ENCODE data around the gene ADAP1.

The ADAP1 gene

GRCh38 chr7:923108-924041 is 31.1 kb downstream of the ADAP1 start:
- CTCF ChIA-PET, result interaction anchor here (0.7 to 0.9 kb wide), 2 partner anchors 16 to 117 kb away, joined by 3 read pairs; no protein-coding TSS in a partner anchor
- no peaks in the 10 kb centered on the region for H3K36me3 ChIP-seq (ENCODE audit: control insufficient read depth in 2 of 2, insufficient read depth in 1 of 2, low read length in 2 of 2)
- H3K4me1 ChIP-seq (ENCODE audit: control insufficient read depth, insufficient read depth, low read length), result no peaks in the 10 kb centered on the region
- no peak for TF ChIP-seq ZNF391 (tag by site-specific recombination; IDR thresholded peaks at IDR 0.05; ENCODE audit: borderline replicate concordance, low read depth)
- TF ChIP-seq ZNF184 (tag by site-specific recombination; IDR thresholded peaks at IDR 0.05), result no peak
- no peak for TF ChIP-seq KLF16 (tag by site-specific recombination; IDR thresholded peaks at IDR 0.05)
- no peak for TF ChIP-seq ZNF837 (tag by site-specific recombination; IDR thresholded peaks at IDR 0.05)
- TF ChIP-seq ZSCAN18 (tag by site-specific recombination; IDR thresholded peaks at IDR 0.05), result no peak
- no peak for TF ChIP-seq WT1 (tag by site-specific recombination; IDR thresholded peaks at IDR 0.05)
- TF ChIP-seq MEIS1 (CRISPR knock-in tag; IDR thresholded peaks at IDR 0.05; ENCODE audit: borderline replicate concordance), result no peak
- TF ChIP-seq ZNF311 (tag by site-specific recombination; IDR thresholded peaks at IDR 0.05; ENCODE audit: borderline replicate concordance), result no peak
- no peak for TF ChIP-seq HOXA7 (CRISPR knock-in tag; IDR thresholded peaks at IDR 0.05; ENCODE audit: borderline replicate concordance)
- no peaks in the 10 kb centered on the region for H3K9me3 ChIP-seq (ENCODE audit: control insufficient read depth, insufficient read depth, low read depth, low read length)
- POLR2A ChIA-PET, result no interaction called here
- no peak overlapping the region for H3K27ac ChIP-seq (ENCODE audit: extremely low read depth, low read depth, low read length)
- no peak overlapping the region for H3K4me3 ChIP-seq (ENCODE audit: low read depth, low read length)

- Histone ChIP-seq H3K27ac (ENCODE audit: extremely low read depth, low read depth, low read length) (no peak overlapping the region), H3K4me1 (ENCODE audit: control insufficient read depth, insufficient read depth, low read length) (no peaks in the 10 kb centered on the region), H3K36me3 (ENCODE audit: control insufficient read depth in 2 of 2, insufficient read depth in 1 of 2, low read length in 2 of 2) (no peaks in the 10 kb centered on the region), H3K4me3 (ENCODE audit: low read depth, low read length) (no peak overlapping the region), H3K9me3 (ENCODE audit: control insufficient read depth, insufficient read depth, low read depth, low read length) (no peaks in the 10 kb centered on the region)
- CTCF ChIA-PET, result interaction anchor here (0.9 kb wide), 1 partner anchor 15 kb away, joined by 3 read pairs; no protein-coding TSS in a partner anchor
- POLR2A ChIA-PET, result interaction anchor here (0.6 kb wide), 1 partner anchor 91 kb away, joined by 3 read pairs; no protein-coding TSS in a partner anchor
- TF ChIP-seq ZNF175 (tag by site-specific recombination; IDR thresholded peaks at IDR 0.05) (no peak), ZNF404 (tag by site-specific recombination; IDR thresholded peaks at IDR 0.05) (no peak), ZNF398 (tag by site-specific recombination; IDR thresholded peaks at IDR 0.05) (no peak), ZSCAN23 (tag by site-specific recombination; IDR thresholded peaks at IDR 0.05) (no peak)
These were observed 32.0 kb downstream of the ADAP1 start for GRCh38 chr7:922334-923107.

GRCh38 chr7:921581-922333 is 32.7 kb downstream of the ADAP1 start:
- Histone ChIP-seq H3K4me3 (ENCODE audit: low read depth, low read length) (no peak overlapping the region), H3K36me3 (ENCODE audit: control insufficient read depth in 2 of 2, insufficient read depth in 1 of 2, low read length in 2 of 2) (no peaks in the 10 kb centered on the region), H3K9me3 (ENCODE audit: control insufficient read depth, insufficient read depth, low read depth, low read length) (no peaks in the 10 kb centered on the region), H3K4me1 (ENCODE audit: control insufficient read depth, insufficient read depth, low read length) (no peaks in the 10 kb centered on the region), H3K27ac (ENCODE audit: extremely low read depth, low read depth, low read length) (no peak overlapping the region)
- CTCF ChIA-PET, result interaction anchor here (0.9 kb wide), 1 partner anchor 71 kb away, joined by 3 read pairs; no protein-coding TSS in a partner anchor
- POLR2A ChIA-PET, result interaction anchor here (0.6 kb wide), 1 partner anchor 90 kb away, joined by 3 read pairs; no protein-coding TSS in a partner anchor
- no peak for TF ChIP-seq ZNF280C (tag by site-specific recombination; IDR thresholded peaks at IDR 0.05)
- TF ChIP-seq SETDB1 (IDR thresholded peaks at IDR 0.05; ENCODE audit: insufficient read length, low read length), result no peak
- no peak for TF ChIP-seq ZNF560 (tag by site-specific recombination; IDR thresholded peaks at IDR 0.05; ENCODE audit: borderline replicate concordance)
- TF ChIP-seq ZNF513 (tag by site-specific recombination; IDR thresholded peaks at IDR 0.05), result no peak
- no peak for TF ChIP-seq ZNF629 (tag by site-specific recombination; IDR thresholded peaks at IDR 0.05)
- TF ChIP-seq ZNF121 (tag by site-specific recombination; IDR thresholded peaks at IDR 0.05), result no peak
- TF ChIP-seq ZSCAN16 (tag by site-specific recombination; IDR thresholded peaks at IDR 0.05), result no peak
- no peak for TF ChIP-seq ZNF155 (tag by site-specific recombination; IDR thresholded peaks at IDR 0.05)
